Neuronal stem cell (in vitro differentiated cells): ENCODE results near the gene F7.
A peak's percentile ranks its signal among the peaks of the same experiment; 100 is the strongest.

Source experiments
- DNase-seq: peaks from one replicate; pipeline ENCODE4 v3.0.0-alpha.2; 2013; ENCODE audit warnings: low spot score
- H2AFZ ChIP-seq: one replicate; pipeline ENCODE4 v1.6.1; 2013; ENCODE audit warnings: mild to moderate bottlenecking, low read length, inconsistent platforms
- H2AK5ac ChIP-seq: 2 replicates; pipeline ENCODE4 v1.6.1; 2013; ENCODE audit warnings: low read depth, mild to moderate bottlenecking, inconsistent platforms, low read length, moderate library complexity, mixed read lengths
- H2BK120ac ChIP-seq: 2 replicates; pipeline ENCODE4 v1.6.1; 2013; ENCODE audit warnings: low read depth, mild to moderate bottlenecking, inconsistent platforms, low read length, moderate library complexity, mixed read lengths
- H2BK12ac ChIP-seq: one replicate; pipeline ENCODE4 v1.6.1; 2013; ENCODE audit warnings: low read length, inconsistent platforms
- H2BK15ac ChIP-seq: 2 replicates; pipeline ENCODE4 v1.6.1; 2013; ENCODE audit warnings: mild to moderate bottlenecking, low read length, inconsistent platforms, mixed read lengths
- H2BK5ac ChIP-seq: one replicate; pipeline ENCODE4 v1.6.1; 2013; ENCODE audit warnings: inconsistent platforms, mild to moderate bottlenecking, low read length, moderate library complexity
- H3K14ac ChIP-seq: one replicate; pipeline ENCODE4 v1.6.1; 2013; ENCODE audit warnings: low read length, inconsistent platforms
- H3K18ac ChIP-seq: 2 replicates; pipeline ENCODE4 v1.6.1; 2013; ENCODE audit warnings: low read length, inconsistent platforms
- H3K23ac ChIP-seq: 2 replicates; pipeline ENCODE4 v1.6.1; 2013; ENCODE audit warnings: low read depth, mild to moderate bottlenecking, mixed read lengths, low read length, inconsistent platforms; ENCODE audit not compliant: poor library complexity
- H3K27ac ChIP-seq: replicated peaks from 3 replicates; pipeline ENCODE4 v1.5.1; 2013; ENCODE audit warnings: low read length, inconsistent platforms
- H3K27me3 ChIP-seq, 3 experiments: 2 replicates each; pipeline ENCODE4 v1.6.1; 2013; ENCODE audit warnings: low read length in 3 of 3, mild to moderate bottlenecking in 2 of 3, inconsistent platforms in 1 of 3, low read depth in 1 of 3, mixed read lengths in 1 of 3, moderate library complexity in 1 of 3; ENCODE audit not compliant: control insufficient read depth in 3 of 3, insufficient read depth in 3 of 3
- H3K36me3 ChIP-seq, 2 donors: replicated peaks in 1 of 2; 2 replicates each; pipeline ENCODE4 v1.6.1; 2013; ENCODE audit warnings: low read length in 2 of 2; ENCODE audit not compliant: control insufficient read depth in 2 of 2, insufficient read depth in 2 of 2
- H3K4ac ChIP-seq: 2 replicates; pipeline ENCODE4 v1.6.1; 2013; ENCODE audit warnings: inconsistent platforms, mild to moderate bottlenecking, low read length, moderate library complexity
- H3K4me1 ChIP-seq, 2 donors: 1 replicate in 1 of 2; 2 replicates in 1 of 2; pipeline ENCODE4 v1.6.1; 2013; ENCODE audit warnings: low read length in 2 of 2, low read depth in 1 of 2; ENCODE audit not compliant: control insufficient read depth in 2 of 2, insufficient read depth in 1 of 2
- H3K4me2 ChIP-seq: one replicate; pipeline ENCODE4 v1.6.1; 2013; ENCODE audit warnings: mild to moderate bottlenecking, low read length, inconsistent platforms; ENCODE audit not compliant: insufficient read depth, poor library complexity, severe bottlenecking
- H3K4me3 ChIP-seq, 2 donors: 2 replicates each; pipeline ENCODE4 v1.5.1; 2013; ENCODE audit warnings: low read length in 2 of 2, mild to moderate bottlenecking in 2 of 2, inconsistent platforms in 1 of 2, moderate library complexity in 1 of 2
- H3K79me1 ChIP-seq: one replicate; pipeline ENCODE4 v1.6.1; 2013; ENCODE audit warnings: low read depth, mild to moderate bottlenecking, inconsistent platforms, low read length, moderate library complexity
- H3K9ac ChIP-seq: one replicate; pipeline ENCODE4 v1.6.1; 2013; ENCODE audit warnings: mild to moderate bottlenecking, low read depth, low read length, inconsistent platforms; ENCODE audit not compliant: poor library complexity
- H3K9me3 ChIP-seq, 2 donors: replicated peaks in 1 of 2; 2 replicates each; pipeline versions ENCODE3 to v1.6.1; 2013; ENCODE audit warnings: low read length in 2 of 2, mild to moderate bottlenecking in 2 of 2, inconsistent platforms in 1 of 2, low read depth in 1 of 2, mixed read lengths in 1 of 2, moderate library complexity in 1 of 2; ENCODE audit not compliant: control insufficient read depth in 2 of 2, insufficient read depth in 1 of 2
- H4K8ac ChIP-seq: one replicate; pipeline ENCODE4 v1.6.1; 2013; ENCODE audit warnings: low read depth, mild to moderate bottlenecking, inconsistent platforms, low read length, moderate library complexity
- H4K91ac ChIP-seq: one replicate; pipeline ENCODE4 v1.6.1; 2013; ENCODE audit warnings: low read length, low read depth, mild to moderate bottlenecking, inconsistent platforms; ENCODE audit not compliant: poor library complexity
- WGBS, 2 donors: extraction: QIAGEN DNeasy Blood & Tissue Kit; methylation state at CpG; one replicate each; pipeline ENCODE4 v1.1.7; 2013; ENCODE audit warnings: missing lambda C conversion rate in 2 of 2, mixed read lengths in 1 of 2; ENCODE audit not compliant: insufficient read length in 2 of 2, insufficient replicate concordance in 1 of 2; ENCODE audit errors: extremely low coverage in 2 of 2; 5-methylcytosine and 5-hydroxymethylcytosine counted together

The F7 gene

GRCh38 chr13:113063091-113063491 lies 42.5 kb upstream of the F7 start:
- Histone ChIP-seq H2AK5ac (no peak overlapping the region), H3K4me3 (no peak overlapping the region), H3K4me2 (no peak overlapping the region), H2BK5ac (no peak overlapping the region), H2AFZ (no peak overlapping the region), H3K9ac (no peak overlapping the region), H2BK12ac (no peak overlapping the region), H3K4me1 (peaks cover 0 to 2% of the 10 kb centered on the region in 2 donors), H3K36me3 (peaks cover 15 to 17% of the 10 kb centered on the region in 2 donors), H3K9me3 (peaks cover 3 to 4% of the 10 kb centered on the region in 2 donors), H4K91ac (no peak overlapping the region), H3K27me3 (no peaks in the 10 kb centered on the region), H2BK15ac (no peak overlapping the region), H3K18ac (no peak overlapping the region), H3K79me1 (no peaks in the 10 kb centered on the region), H3K23ac (peak overlapping the region; percentile 5), H4K8ac (no peak overlapping the region), H3K4ac (no peak overlapping the region), H2BK120ac (no peak overlapping the region), H3K14ac (no peak overlapping the region), H3K27ac (no peak overlapping the region)
- WGBS, 2 donors = no CpG with 5 or more reads among the region's 22 CpGs
- DNase-seq = no peak

- Histone ChIP-seq H3K36me3 (peaks cover 15 to 17% of the 10 kb centered on the region in 2 donors), H2BK12ac (no peak overlapping the region), H2AK5ac (no peak overlapping the region), H3K18ac (no peak overlapping the region), H2BK120ac (no peak overlapping the region), H2AFZ (no peak overlapping the region), H3K9ac (no peak overlapping the region), H3K4me2 (no peak overlapping the region), H3K4ac (no peak overlapping the region), H4K8ac (no peak overlapping the region), H3K27ac (no peak overlapping the region), H3K23ac (no peak overlapping the region), H3K27me3 (no peaks in the 10 kb centered on the region), H3K4me3 (no peak overlapping the region), H3K9me3 (no peaks in the 10 kb centered on the region), H3K79me1 (no peaks in the 10 kb centered on the region), H2BK15ac (no peak overlapping the region), H2BK5ac (no peak overlapping the region), H3K14ac (no peak overlapping the region), H4K91ac (no peak overlapping the region), H3K4me1 (peaks cover 0 to 2% of the 10 kb centered on the region in 2 donors)
- no CpG with 5 or more reads among the region's 29 CpGs for WGBS, 2 donors
- no peak for DNase-seq
Observed at GRCh38 chr13:113064000-113064533, 41.5 kb upstream of the F7 start.

- H2BK120ac ChIP-seq = no peak overlapping the region
- no peak overlapping the region for H3K18ac ChIP-seq
- H3K36me3 ChIP-seq = peaks cover 15 to 17% of the 10 kb centered on the region in 2 donors
- peak overlapping the region in 1 of 2 donors; percentile 59 for H3K4me3 ChIP-seq
- H3K9me3 ChIP-seq = no peaks in the 10 kb centered on the region
- no peak overlapping the region for H2AFZ ChIP-seq
- H2BK15ac ChIP-seq = no peak overlapping the region
- DNase-seq = no peak
- WGBS, 2 donors = no CpG with 5 or more reads among the region's 41 CpGs
- H2BK12ac ChIP-seq = no peak overlapping the region
- no peak overlapping the region for H3K9ac ChIP-seq
- peaks cover 1% of the 10 kb centered on the region for H3K79me1 ChIP-seq
- H3K27me3 ChIP-seq = no peaks in the 10 kb centered on the region
- no peak overlapping the region for H4K8ac ChIP-seq
- no peak overlapping the region for H2AK5ac ChIP-seq
- H3K14ac ChIP-seq = no peak overlapping the region
- H3K4ac ChIP-seq = no peak overlapping the region
- H3K27ac ChIP-seq = no peak overlapping the region
- peaks cover 0 to 2% of the 10 kb centered on the region in 2 donors for H3K4me1 ChIP-seq
- no peak overlapping the region for H4K91ac ChIP-seq
- H3K4me2 ChIP-seq = no peak overlapping the region
- H2BK5ac ChIP-seq = no peak overlapping the region
- H3K23ac ChIP-seq = no peak overlapping the region
Observed at GRCh38 chr13:113064534-113065405, 40.8 kb upstream of the F7 start.

GRCh38 chr13:113065406-113066141 lies 40.0 kb upstream of the F7 start:
- DNase-seq = no peak

More at GRCh38 chr13:113065406-113066141, 40.0 kb upstream of the F7 start:
- no peak overlapping the region for H2AK5ac ChIP-seq
- no peak overlapping the region for H3K9ac ChIP-seq
- H3K36me3 ChIP-seq = peaks cover 15 to 22% of the 10 kb centered on the region in 2 donors
- H3K4me1 ChIP-seq = peaks cover 4 to 7% of the 10 kb centered on the region in 2 donors
- H3K14ac ChIP-seq = peak overlapping the region; percentile 40
- H3K23ac ChIP-seq = peak overlapping the region; percentile 48
- peaks cover 5% of the 10 kb centered on the region for H3K79me1 ChIP-seq
- H3K4me2 ChIP-seq = no peak overlapping the region
- H2BK5ac ChIP-seq = no peak overlapping the region
- no peak overlapping the region for H2BK12ac ChIP-seq
- no peak overlapping the region for H3K27ac ChIP-seq
- no peak overlapping the region for H4K91ac ChIP-seq
- H2AFZ ChIP-seq = no peak overlapping the region
- H3K9me3 ChIP-seq = no peaks in the 10 kb centered on the region
- no peak overlapping the region for H4K8ac ChIP-seq
- no peak overlapping the region for H2BK15ac ChIP-seq
- WGBS, 2 donors = no CpG with 5 or more reads among the region's 29 CpGs
- peak overlapping the region; percentile 11 for H3K18ac ChIP-seq
- no peaks in the 10 kb centered on the region for H3K27me3 ChIP-seq
- H3K4ac ChIP-seq = no peak overlapping the region
- no peak overlapping the region for H3K4me3 ChIP-seq
- H2BK120ac ChIP-seq = no peak overlapping the region
